ENCODE results near the gene PDHB.
"Not testable (repeated sequence)": the region's sequence is repeated elsewhere in the genome, so short reads cannot be mapped to it uniquely, and the experiment has no call there.

Gene PDHB

GRCh38 chr3:58437276-58437675 is 3.6 kb upstream of the PDHB start:
- not testable (repeated sequence) for DNase-seq

GRCh38 chr3:58434990-58435389 is 1.4 kb upstream of the PDHB start:
- peak; percentile 94 for DNase-seq

GRCh38 chr3:58434511-58434910 is 879 bp upstream of the PDHB start:
- no peak for DNase-seq

GRCh38 chr3:58434168-58434504 is 504 bp upstream of the PDHB start:
- DNase-seq, result no peak

GRCh38 chr3:58432905-58433304 is 727 bp downstream of the PDHB start:
- DNase-seq, result no peak

GRCh38 chr3:58429657-58430056 is 4.0 kb downstream of the PDHB start:
- peak; percentile 27 for DNase-seq

GRCh38 chr3:58427661-58428361 is 5.8 kb downstream of the PDHB start:
- DNase-seq, result no peak

GRCh38 chr3:58425782-58426181 is 7.8 kb downstream of the PDHB start:
- no peak for DNase-seq

GRCh38 chr3:58424613-58425012 is 9.0 kb downstream of the PDHB start:
- DNase-seq, result no peak

- DNase-seq, result peak; percentile 33
These were observed 10.8 kb downstream of the PDHB start for GRCh38 chr3:58422756-58423325.

GRCh38 chr3:58421004-58421403 is 12.6 kb downstream of the PDHB start:
- DNase-seq, result no peak

GRCh38 chr3:58419780-58420507 is 13.7 kb downstream of the PDHB start:
- no peak for DNase-seq

GRCh38 chr3:58418227-58418626 is 15.4 kb downstream of the PDHB start:
- DNase-seq, result no peak

GRCh38 chr3:58417075-58417474 is 16.6 kb downstream of the PDHB start:
- no peak for DNase-seq

GRCh38 chr3:58416191-58416590 is 17.4 kb downstream of the PDHB start:
- DNase-seq, result no peak

GRCh38 chr3:58414538-58415197 is 19.0 kb downstream of the PDHB start:
- DNase-seq, result peak; percentile 60

- DNase-seq, result no peak
These were observed 21.5 kb downstream of the PDHB start for GRCh38 chr3:58411851-58412830.

GRCh38 chr3:58411036-58411435 is 22.6 kb downstream of the PDHB start:
- no peak for DNase-seq

- no peak for DNase-seq
These were observed 24.0 kb downstream of the PDHB start for GRCh38 chr3:58409663-58410062.

- DNase-seq, result no peak
These were observed 24.7 kb downstream of the PDHB start for GRCh38 chr3:58408906-58409305.

- DNase-seq, result peak; percentile 72
These were observed 29.2 kb downstream of the PDHB start for GRCh38 chr3:58404396-58404795.

- DNase-seq, result no peak
These were observed 30.0 kb downstream of the PDHB start for GRCh38 chr3:58403513-58404109.
